ENCODE measurements around the gene ERP44.
A peak's percentile ranks its signal among the peaks of the same experiment; 100 is the strongest.

ERP44 gene

DNA sequence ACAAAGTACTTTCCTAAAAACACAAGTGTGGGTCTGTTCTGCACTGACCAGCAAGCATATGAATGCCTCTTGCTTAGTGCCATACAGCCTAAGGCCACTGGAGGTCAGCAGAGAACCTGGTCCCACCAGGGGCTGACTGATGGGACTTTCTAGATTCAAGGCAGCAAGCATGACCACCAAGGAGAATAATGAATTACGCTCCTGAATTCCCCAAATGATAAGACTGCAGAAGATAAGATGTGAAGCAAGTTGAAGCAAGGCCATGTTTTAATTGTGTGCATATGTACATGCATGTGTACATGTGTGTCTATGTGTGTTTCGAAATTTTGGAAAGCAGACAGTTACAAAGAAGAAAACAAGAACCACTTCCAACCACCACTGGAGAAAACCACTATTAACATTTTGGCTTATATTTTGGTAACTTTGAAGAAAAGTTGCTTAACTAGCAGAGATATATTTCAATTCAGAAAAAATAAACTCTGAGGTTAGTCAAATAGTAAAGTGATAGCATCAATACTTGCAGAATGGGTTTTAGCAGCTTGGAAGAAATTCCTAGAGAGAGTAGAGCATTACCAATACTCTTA lies 70.5 kb downstream of the ERP44 start:
- H4K20me1 ChIP-seq (ENCODE audit: insufficient read depth, low read length) = no peaks in the 10 kb centered on the region; the same call in 1 of the 2 replicates
- peaks cover 3% of the 10 kb centered on the region; the same call in 1 of the 2 replicates for H3K79me2 ChIP-seq (ENCODE audit: insufficient read depth, low read length)
- H3K27ac ChIP-seq (ENCODE audit: low read length) = no peak overlapping the region
- no peak for TF ChIP-seq EZH2 (IDR thresholded peaks at IDR 0.05; ENCODE audit: borderline replicate concordance, low read depth, low read length, severe bottlenecking)
- TF ChIP-seq, protein P1, sequence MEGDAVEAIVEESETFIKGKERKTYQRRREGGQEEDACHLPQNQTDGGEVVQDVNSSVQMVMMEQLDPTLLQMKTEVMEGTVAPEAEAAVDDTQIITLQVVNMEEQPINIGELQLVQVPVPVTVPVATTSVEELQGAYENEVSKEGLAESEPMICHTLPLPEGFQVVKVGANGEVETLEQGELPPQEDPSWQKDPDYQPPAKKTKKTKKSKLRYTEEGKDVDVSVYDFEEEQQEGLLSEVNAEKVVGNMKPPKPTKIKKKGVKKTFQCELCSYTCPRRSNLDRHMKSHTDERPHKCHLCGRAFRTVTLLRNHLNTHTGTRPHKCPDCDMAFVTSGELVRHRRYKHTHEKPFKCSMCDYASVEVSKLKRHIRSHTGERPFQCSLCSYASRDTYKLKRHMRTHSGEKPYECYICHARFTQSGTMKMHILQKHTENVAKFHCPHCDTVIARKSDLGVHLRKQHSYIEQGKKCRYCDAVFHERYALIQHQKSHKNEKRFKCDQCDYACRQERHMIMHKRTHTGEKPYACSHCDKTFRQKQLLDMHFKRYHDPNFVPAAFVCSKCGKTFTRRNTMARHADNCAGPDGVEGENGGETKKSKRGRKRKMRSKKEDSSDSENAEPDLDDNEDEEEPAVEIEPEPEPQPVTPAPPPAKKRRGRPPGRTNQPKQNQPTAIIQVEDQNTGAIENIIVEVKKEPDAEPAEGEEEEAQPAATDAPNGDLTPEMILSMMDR (IDR thresholded peaks at IDR 0.05; ENCODE audit: borderline replicate concordance, extremely low read depth, low read length, poor library complexity, severe bottlenecking) = peak; percentile 84
- DNase-seq (peak; percentile 58), ATAC-seq (ENCODE audit: insufficient read depth, low read depth) (peak; percentile 85)
- no peaks in the 10 kb centered on the region for H3K4me1 ChIP-seq (ENCODE audit: insufficient read depth, low read length)
- H2AFZ ChIP-seq (ENCODE audit: low read depth, low read length) = no peak overlapping the region
- H3K4me2 ChIP-seq (ENCODE audit: insufficient read depth, low read length) = no peak overlapping the region
- no peaks in the 10 kb centered on the region for H3K27me3 ChIP-seq (ENCODE audit: insufficient read depth, low read length, poor library complexity)
- peaks cover 6% of the 10 kb centered on the region for H3K9me3 ChIP-seq (ENCODE audit: insufficient read depth, low read length, severe bottlenecking)
- no peak overlapping the region for H3K9ac ChIP-seq (ENCODE audit: low read depth, low read length)
- H3K36me3 ChIP-seq (ENCODE audit: insufficient read depth, low read length) = peaks cover 22% of the 10 kb centered on the region; the same call in 1 of the 2 replicates
- H3K4me3 ChIP-seq (ENCODE audit: low read depth in 1 of 2, low read length in 2 of 2) = no peak overlapping the region

DNA sequence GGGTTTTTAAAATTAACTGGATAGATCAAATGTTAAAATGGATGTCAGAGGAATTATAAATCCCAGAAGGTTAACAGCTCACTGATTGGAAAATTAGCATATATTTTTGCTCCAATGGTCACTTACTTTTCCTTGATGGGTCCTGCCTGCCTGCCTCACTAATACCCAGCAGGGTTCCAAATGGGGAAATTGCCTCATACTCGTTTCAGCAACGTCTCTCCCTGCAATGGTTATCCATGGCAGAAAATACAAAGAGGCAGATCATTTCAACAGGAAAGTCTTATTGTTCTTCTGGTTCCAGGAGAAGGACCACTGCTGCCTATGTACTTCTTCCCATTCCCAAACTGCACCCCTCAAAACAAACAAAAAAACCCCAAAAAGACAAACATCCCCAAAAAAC lies 71.3 kb downstream of the ERP44 start:
- Histone ChIP-seq H2AFZ (ENCODE audit: low read depth, low read length) (no peak overlapping the region), H3K9ac (ENCODE audit: low read depth, low read length) (no peak overlapping the region), H3K27me3 (ENCODE audit: insufficient read depth, low read length, poor library complexity) (no peaks in the 10 kb centered on the region), H3K36me3 (ENCODE audit: insufficient read depth, low read length) (peaks cover 16% of the 10 kb centered on the region; the same call in 1 of the 2 replicates), H3K27ac (ENCODE audit: low read length) (no peak overlapping the region), H3K4me3 (ENCODE audit: low read depth in 1 of 2, low read length in 2 of 2) (no peak overlapping the region), H3K4me1 (ENCODE audit: insufficient read depth, low read length) (no peaks in the 10 kb centered on the region), H3K9me3 (ENCODE audit: insufficient read depth, low read length, severe bottlenecking) (no peaks in the 10 kb centered on the region), H4K20me1 (ENCODE audit: insufficient read depth, low read length) (no peaks in the 10 kb centered on the region; the same call in 1 of the 2 replicates), H3K79me2 (ENCODE audit: insufficient read depth, low read length) (peaks cover 3% of the 10 kb centered on the region; the same call in 1 of the 2 replicates), H3K4me2 (ENCODE audit: insufficient read depth, low read length) (no peak overlapping the region)
- TF ChIP-seq, protein P1 (IDR thresholded peaks at IDR 0.05; ENCODE audit: borderline replicate concordance, extremely low read depth, low read length, poor library complexity, severe bottlenecking) = no peak
- TF ChIP-seq EZH2 (IDR thresholded peaks at IDR 0.05; ENCODE audit: borderline replicate concordance, low read depth, low read length, severe bottlenecking) = no peak
- DNase-seq = no peak
- no peak for ATAC-seq (ENCODE audit: insufficient read depth, low read depth)

DNA sequence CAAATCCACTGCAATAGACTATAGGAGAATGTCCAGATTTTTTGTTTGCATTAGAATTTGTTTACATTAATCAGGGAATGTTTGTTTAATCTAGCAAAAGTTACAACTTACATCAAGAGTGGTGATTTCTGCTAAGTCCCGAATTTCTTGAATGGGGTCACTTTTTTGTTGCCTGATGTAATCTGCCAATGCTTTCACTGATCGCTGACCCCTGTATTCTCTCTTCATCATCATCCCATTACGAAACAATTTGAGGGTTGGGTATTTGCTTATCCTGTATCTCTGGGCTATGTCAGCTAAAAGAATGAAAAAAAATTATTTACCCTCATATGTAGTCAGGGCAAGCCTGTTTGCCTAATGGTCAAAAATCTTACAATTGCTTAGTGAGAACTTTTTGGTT lies 76.9 kb downstream of the ERP44 start:
- Histone ChIP-seq H2AFZ (ENCODE audit: low read depth, low read length) (no peak overlapping the region), H3K9me3 (ENCODE audit: insufficient read depth, low read length, severe bottlenecking) (no peaks in the 10 kb centered on the region), H3K36me3 (ENCODE audit: insufficient read depth, low read length) (peaks cover 31% of the 10 kb centered on the region; the same call in 1 of the 2 replicates), H3K27me3 (ENCODE audit: insufficient read depth, low read length, poor library complexity) (no peaks in the 10 kb centered on the region), H3K79me2 (ENCODE audit: insufficient read depth, low read length) (peaks cover 3% of the 10 kb centered on the region; the same call in 1 of the 2 replicates), H3K4me2 (ENCODE audit: insufficient read depth, low read length) (no peak overlapping the region), H3K9ac (ENCODE audit: low read depth, low read length) (no peak overlapping the region), H3K27ac (ENCODE audit: low read length) (no peak overlapping the region), H3K4me1 (ENCODE audit: insufficient read depth, low read length) (no peaks in the 10 kb centered on the region), H3K4me3 (ENCODE audit: low read depth in 1 of 2, low read length in 2 of 2) (no peak overlapping the region), H4K20me1 (ENCODE audit: insufficient read depth, low read length) (no peaks in the 10 kb centered on the region; the same call in 1 of the 2 replicates)
- TF ChIP-seq, protein P1 (IDR thresholded peaks at IDR 0.05; ENCODE audit: borderline replicate concordance, extremely low read depth, low read length, poor library complexity, severe bottlenecking) = no peak
- ATAC-seq (ENCODE audit: insufficient read depth, low read depth) (no peak), DNase-seq (no peak)
